ENCODE measurements around the gene LLGL2.
A peak's percentile ranks its signal among the peaks of the same experiment; 100 is the strongest.
"Not testable (repeated sequence)": the region's sequence is repeated elsewhere in the genome, so short reads cannot be mapped to it uniquely, and the experiment has no call there.

LLGL2 gene

DNA sequence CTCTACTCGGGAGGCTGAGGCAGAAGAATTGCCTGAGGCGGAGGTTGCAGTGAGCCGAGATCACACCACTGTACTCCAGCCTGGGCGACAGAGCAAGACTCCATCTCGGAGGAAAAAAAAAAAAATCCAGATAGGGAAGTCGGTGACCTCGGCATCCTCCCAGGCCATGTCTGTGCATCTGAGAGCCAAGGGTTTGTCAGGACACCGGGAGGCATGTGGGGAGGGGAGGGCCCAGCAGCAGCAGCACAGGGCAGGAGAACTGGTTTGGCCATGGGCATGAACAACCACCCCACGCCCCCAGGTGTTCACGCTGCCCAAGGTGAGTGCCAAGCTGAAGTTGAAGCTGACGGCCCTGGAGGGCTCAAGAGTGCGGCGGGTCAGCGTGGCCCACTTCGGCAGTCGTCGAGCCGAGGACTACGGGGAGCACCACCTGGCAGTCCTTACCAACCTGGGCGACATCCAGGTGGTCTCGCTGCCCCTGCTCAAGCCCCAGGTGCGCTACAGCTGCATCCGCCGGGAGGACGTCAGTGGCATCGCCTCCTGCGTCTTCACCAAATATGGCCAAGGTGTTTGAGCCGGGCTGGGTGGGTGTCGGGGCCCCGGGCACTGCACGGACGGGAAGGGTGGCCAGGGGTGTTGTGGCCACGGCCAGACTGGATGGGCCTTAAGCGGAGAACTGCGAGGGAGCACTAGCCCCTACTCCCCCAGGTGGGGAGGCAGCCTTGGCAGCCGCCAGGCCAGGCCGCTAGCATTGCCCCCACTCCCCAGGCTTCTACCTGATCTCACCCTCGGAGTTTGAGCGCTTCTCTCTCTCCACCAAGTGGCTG lies 47.4 kb downstream of the LLGL2 start:
- no peak for DNase-seq

- DNase-seq, result no peak
These were observed 48.1 kb downstream of the LLGL2 start for GRCh38 chr17:75573540-75573957.

- DNase-seq, result no peak
These were observed 48.5 kb downstream of the LLGL2 start for GRCh38 chr17:75573994-75574393.

DNA sequence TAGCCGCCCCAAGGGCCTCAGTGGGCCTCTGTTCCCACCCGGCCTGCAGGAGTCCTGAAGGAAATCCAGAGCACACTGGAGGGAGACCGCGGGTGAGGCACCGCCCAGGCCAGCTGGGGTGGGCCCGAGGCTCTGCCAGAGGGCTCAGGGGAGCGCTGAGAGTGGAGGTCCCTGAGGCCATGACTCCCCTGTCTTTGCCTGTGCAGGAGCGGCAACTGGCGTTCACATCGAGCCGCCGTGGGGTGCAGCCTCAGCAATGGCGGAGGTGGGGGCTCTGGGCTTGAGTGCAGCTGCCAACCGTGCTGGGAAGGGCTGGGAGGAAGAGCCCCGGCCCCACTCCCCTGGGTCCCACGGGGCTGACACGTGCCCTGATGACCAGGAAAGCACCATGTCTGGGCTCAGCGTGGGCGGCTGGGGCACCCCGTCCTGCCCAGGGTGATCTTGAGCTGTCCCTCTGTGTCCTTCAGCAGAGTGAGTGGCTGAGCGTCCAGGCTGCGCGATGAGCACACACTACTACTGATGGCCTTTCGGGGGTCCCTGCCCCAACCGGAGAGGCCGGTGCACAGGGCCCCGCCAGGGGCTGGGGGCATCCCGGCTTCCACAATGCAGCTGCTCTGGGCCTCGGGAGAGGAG lies 49.0 kb downstream of the LLGL2 start:
- DNase-seq, result no peak

- DNase-seq, result no peak
These were observed 49.7 kb downstream of the LLGL2 start for GRCh38 chr17:75575197-75575596.

DNA sequence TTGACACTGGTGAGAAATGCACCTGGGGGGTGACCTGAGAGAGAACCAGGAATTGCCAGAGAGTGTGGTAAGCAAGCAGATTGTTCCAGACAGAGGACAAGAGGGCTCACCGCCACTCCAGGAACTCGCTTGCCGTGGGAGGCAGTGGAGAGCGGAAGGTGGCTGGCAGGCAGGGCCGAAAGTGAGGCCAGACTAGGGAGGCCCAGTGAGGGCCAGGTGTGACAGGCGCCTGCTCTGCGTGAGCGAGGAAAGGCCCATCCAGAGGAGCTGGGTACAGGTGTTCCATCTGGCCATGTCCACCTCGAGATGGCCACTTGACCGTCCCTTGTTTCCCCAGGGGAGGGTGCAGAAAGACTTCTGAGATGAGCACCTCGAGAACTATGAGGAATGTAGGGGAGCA lies 50.2 kb downstream of the LLGL2 start:
- DNase-seq, result no peak

GRCh38 chr17:75576661-75577060 lies 51.2 kb downstream of the LLGL2 start:
- no peak for DNase-seq

DNA sequence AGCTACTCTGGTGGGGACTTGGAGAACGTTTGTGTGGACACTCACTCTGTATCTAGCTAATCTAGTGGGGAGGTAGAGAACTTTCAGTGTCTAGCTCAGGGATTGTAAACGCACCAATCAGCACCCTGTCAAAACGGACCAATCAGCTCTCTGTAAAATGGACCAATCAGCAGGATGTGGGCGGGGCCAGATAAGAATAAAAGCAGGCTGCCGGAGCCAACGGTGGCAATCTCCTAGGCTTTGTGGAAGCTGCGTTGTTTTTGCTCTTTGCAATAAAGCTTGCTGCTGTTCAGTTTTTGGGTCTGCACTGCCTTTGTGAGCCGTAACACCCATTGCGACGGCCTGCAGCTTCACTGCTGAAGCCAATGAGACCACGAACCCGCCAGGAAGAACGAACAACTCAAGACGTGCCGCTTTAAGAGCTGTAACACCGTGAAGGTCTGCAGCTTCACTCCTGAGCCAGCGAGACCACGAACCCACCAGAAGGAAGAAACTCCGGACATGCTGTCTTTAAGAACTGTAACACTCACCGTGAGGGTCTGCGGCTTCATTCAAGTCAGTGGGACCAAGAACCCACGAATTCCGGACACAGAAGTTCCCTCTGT lies 55.7 kb downstream of the LLGL2 start:
- peak; percentile 49 for DNase-seq

- DNase-seq, result not testable (repeated sequence)
These were observed 57.7 kb downstream of the LLGL2 start for GRCh38 chr17:75583197-75583596.

DNA sequence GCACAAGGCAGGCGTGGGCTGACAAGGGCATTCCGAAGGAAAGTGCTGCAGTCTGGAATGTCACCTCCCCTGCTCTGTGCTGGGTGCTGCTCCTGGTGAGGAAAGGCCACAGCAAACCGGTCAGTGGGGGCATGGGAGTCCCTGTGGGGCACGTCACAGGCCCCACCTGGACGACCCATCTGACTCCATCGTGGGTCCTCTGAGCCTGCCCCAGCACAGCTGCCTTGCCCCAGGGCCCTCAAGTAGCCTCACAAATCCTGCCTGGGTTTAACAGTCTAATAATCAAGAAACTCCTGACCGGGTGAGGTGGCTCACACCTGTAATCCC lies 59.3 kb downstream of the LLGL2 start:
- no peak for DNase-seq

- DNase-seq, result peak; percentile 71
These were observed 62.4 kb downstream of the LLGL2 start, which contains the start of gene MYO15B for GRCh38 chr17:75587675-75588595. MYO15B (plus strand) TSS chr17:75587800; CDS start chr17:75588058, 258 bp downstream.

DNA sequence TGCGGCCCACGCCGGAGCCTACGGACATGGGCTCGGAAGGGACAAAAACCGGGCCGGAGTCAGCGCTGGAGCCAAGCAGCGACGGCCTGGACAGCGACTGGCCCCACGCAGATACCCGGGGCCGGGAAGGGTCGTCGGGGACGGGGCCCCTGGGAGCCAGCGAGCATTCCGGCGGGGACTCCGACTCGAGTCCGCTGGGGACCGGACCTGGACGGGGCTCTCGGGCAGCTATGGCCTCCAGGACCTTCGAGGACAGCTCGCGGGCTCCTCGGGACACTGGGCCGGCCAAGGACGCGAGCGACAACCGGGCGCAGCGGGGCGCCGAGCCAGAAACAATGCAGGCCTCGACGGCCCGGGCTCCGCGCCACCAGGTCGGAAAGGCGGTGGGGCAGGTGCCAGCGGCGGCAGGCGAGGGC lies 63.1 kb downstream of the LLGL2 start:
- peak; percentile 20 for DNase-seq

- DNase-seq, result peak; percentile 98
These were observed 63.8 kb downstream of the LLGL2 start for GRCh38 chr17:75589012-75589918.

DNA sequence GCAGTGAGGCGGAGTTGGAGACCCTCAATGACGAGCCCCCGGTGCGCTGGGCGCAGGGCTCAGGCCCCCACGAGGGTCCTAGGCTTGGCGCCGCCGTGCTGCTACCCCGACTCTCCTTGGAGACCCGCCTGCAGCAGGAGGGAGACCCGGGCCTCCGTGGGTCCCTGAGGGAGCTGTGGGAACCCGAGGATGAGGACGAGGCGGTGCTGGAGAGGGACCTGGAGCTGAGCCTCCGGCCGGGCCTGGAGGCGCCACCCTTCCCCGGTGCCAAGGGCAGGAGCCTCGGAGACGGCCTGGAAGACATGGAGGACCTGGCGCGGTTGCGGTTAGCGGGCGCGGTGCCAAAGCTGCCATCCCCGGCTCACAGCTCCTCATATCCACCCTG lies 64.4 kb downstream of the LLGL2 start:
- no peak for DNase-seq

GRCh38 chr17:75590314-75590761 lies 64.8 kb downstream of the LLGL2 start:
- DNase-seq, result no peak

- no peak for DNase-seq
These were observed 65.6 kb downstream of the LLGL2 start for GRCh38 chr17:75590849-75591721.

DNA sequence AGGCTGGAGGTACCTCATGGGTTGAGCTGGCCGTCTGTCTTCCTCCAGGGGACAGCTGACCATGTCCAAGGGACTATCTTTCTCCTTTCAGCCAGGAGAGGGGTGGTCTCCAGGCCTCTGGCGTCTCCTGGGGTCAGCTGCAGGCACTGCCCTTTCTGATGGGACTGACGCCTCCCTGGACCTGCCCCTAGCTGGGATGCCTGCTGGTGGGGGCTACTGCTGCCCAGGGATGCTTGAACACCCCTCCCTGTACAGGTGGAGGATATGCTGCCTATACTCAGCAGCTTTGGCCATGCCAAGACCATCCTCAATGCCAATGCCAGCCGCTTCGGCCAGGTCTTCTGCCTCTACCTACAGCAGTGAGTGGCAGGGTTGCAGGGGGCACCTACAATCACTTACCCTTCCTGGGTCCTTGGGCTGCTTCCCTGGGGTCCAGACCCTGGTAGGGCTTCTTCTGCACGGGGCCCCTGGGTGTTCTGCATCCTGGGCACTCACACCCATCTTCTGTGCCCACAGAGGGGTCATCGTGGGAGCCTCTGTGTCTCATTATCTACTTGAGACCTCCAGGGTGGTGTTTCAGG lies 66.3 kb downstream of the LLGL2 start:
- no peak for DNase-seq

DNA sequence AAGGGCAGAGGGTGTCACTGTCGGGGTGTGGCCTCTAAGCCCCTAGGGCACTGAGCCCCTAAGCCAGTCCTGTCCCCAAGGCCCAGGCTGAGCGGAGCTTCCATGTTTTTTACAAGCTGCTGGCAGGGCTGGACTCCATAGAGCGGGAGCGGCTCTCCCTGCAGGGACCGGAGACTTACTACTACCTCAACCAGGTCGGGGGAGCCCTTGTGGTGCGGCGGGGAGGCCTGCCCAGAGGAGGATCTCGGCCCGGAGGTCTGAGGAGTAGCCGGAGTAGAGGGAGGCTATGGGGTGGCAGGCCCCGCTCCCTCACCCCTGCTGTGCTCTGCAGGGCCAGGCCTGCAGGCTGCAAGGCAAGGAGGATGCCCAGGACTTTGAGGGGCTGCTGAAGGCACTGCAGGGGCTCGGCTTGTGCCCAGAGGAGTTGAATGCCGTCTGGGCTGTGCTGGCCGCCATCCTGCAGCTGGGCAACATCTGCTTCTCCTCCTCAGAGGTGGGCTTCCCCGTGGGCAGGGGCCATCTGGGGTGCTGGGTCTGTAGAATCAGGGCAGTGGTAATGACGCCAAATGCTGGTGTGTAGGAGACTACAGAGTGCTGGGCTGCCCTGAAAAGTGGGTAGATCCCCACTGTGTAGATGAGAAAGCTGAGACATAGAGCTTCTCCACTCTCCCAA lies 67.0 kb downstream of the LLGL2 start:
- no peak for DNase-seq

GRCh38 chr17:75593430-75593829 lies 67.9 kb downstream of the LLGL2 start:
- not testable (repeated sequence) for DNase-seq
